Mesenchymal stem cell (in vitro differentiated cells and primary cell): ENCODE results near the gene EPB42.

Source experiments
- DNase-seq: peaks from one replicate; pipeline ENCODE4 v3.0.0-alpha.2; 2013
- H2AFZ ChIP-seq: one replicate; pipeline ENCODE4 v1.6.1; 2013; ENCODE audit warnings: low read depth, mild to moderate bottlenecking, control low read depth, inconsistent platforms, low read length, moderate library complexity
- H2AK5ac ChIP-seq: 2 replicates; pipeline ENCODE4 v1.6.1; 2013; ENCODE audit warnings: low read length, moderate library complexity, mild to moderate bottlenecking, inconsistent platforms; ENCODE audit not compliant: severe bottlenecking
- H2BK120ac ChIP-seq: one replicate; pipeline ENCODE4 v1.6.1; 2013; ENCODE audit warnings: low read depth, mild to moderate bottlenecking, inconsistent platforms, low read length, moderate library complexity
- H2BK12ac ChIP-seq, 2 experiments: one replicate each; pipeline ENCODE4 v1.6.1; 2013; ENCODE audit warnings: inconsistent platforms in 2 of 2, low read length in 2 of 2, mild to moderate bottlenecking in 2 of 2, moderate library complexity in 2 of 2, control low read depth in 1 of 2
- H2BK15ac ChIP-seq: one replicate; pipeline ENCODE4 v1.6.1; 2013; ENCODE audit warnings: mild to moderate bottlenecking, low read depth, inconsistent platforms; ENCODE audit not compliant: poor library complexity, severe bottlenecking
- H2BK5ac ChIP-seq: 2 replicates; pipeline ENCODE4 v1.6.1; 2013; ENCODE audit warnings: low read depth, mild to moderate bottlenecking, low read length, control low read depth, inconsistent platforms; ENCODE audit not compliant: poor library complexity, severe bottlenecking
- H3K14ac ChIP-seq, 2 experiments: one replicate each; pipeline ENCODE4 v1.6.1; 2013; ENCODE audit warnings: inconsistent platforms in 2 of 2, low read length in 2 of 2, control low read depth in 1 of 2, mild to moderate bottlenecking in 1 of 2, moderate library complexity in 1 of 2
- H3K18ac ChIP-seq, 2 experiments: one replicate each; pipeline ENCODE4 v1.6.1; 2013; ENCODE audit warnings: inconsistent platforms in 2 of 2, low read length in 2 of 2, control low read depth in 1 of 2, low read depth in 1 of 2, mild to moderate bottlenecking in 1 of 2
- H3K23ac ChIP-seq, 2 experiments: one replicate each; pipeline ENCODE4 v1.6.1; 2013; ENCODE audit warnings: inconsistent platforms in 2 of 2, low read length in 2 of 2, mild to moderate bottlenecking in 2 of 2, moderate library complexity in 2 of 2, control low read depth in 1 of 2
- H3K27ac ChIP-seq: 2 replicates; pipeline ENCODE4 v1.5.1; 2013; ENCODE audit warnings: mild to moderate bottlenecking, moderate library complexity, low read length, control low read depth, inconsistent platforms; ENCODE audit not compliant: poor library complexity, severe bottlenecking
- H3K27me3 ChIP-seq, 2 experiments: 2 replicates each; pipeline versions ENCODE4 v1.6.1 to v1.7.0; 2013; ENCODE audit warnings: low read length in 2 of 2, mild to moderate bottlenecking in 2 of 2, moderate library complexity in 2 of 2, control low read depth in 1 of 2, inconsistent platforms in 1 of 2; ENCODE audit not compliant: control insufficient read depth in 1 of 2, insufficient read depth in 1 of 2
- H3K36me3 ChIP-seq, 2 experiments: 2 replicates each; pipeline versions ENCODE4 v1.6.1 to v1.7.0; 2013; ENCODE audit warnings: low read length in 2 of 2, control low read depth in 1 of 2, inconsistent platforms in 1 of 2, low read depth in 1 of 2, mild to moderate bottlenecking in 1 of 2; ENCODE audit not compliant: insufficient read depth in 2 of 2, control insufficient read depth in 1 of 2
- H3K4ac ChIP-seq, 2 experiments: one replicate each; pipeline ENCODE4 v1.6.1; 2013; ENCODE audit warnings: inconsistent platforms in 2 of 2, low read length in 2 of 2, mild to moderate bottlenecking in 2 of 2, moderate library complexity in 2 of 2, control low read depth in 1 of 2, low read depth in 1 of 2
- H3K4me1 ChIP-seq: 2 replicates; pipeline ENCODE4 v1.6.1; 2013; ENCODE audit warnings: low read depth, low read length, control low read depth; ENCODE audit not compliant: control insufficient read depth, insufficient read depth
- H3K4me2 ChIP-seq: 2 replicates; pipeline ENCODE4 v1.6.1; 2013; ENCODE audit warnings: low read length, mild to moderate bottlenecking, inconsistent platforms; ENCODE audit not compliant: poor library complexity, severe bottlenecking
- H3K4me3 ChIP-seq, 2 experiments: 2 replicates each; pipeline versions ENCODE4 v1.5.1 to v1.7.0; 2013; ENCODE audit warnings: low read length in 2 of 2, mild to moderate bottlenecking in 2 of 2, control low read depth in 1 of 2, low read depth in 1 of 2; ENCODE audit not compliant: insufficient read depth in 1 of 2
- H3K79me1 ChIP-seq: replicated peaks from 2 replicates; pipeline ENCODE4 v1.6.1; 2013; ENCODE audit warnings: mild to moderate bottlenecking, control low read depth, low read length, inconsistent platforms; ENCODE audit not compliant: poor library complexity, severe bottlenecking
- H3K9ac ChIP-seq: 2 replicates; pipeline ENCODE4 v1.7.0; 2013; ENCODE audit warnings: mild to moderate bottlenecking, low read length, moderate library complexity
- H3K9me3 ChIP-seq: 2 replicates; pipeline ENCODE4 v1.7.0; 2013; ENCODE audit warnings: mild to moderate bottlenecking, low read length; ENCODE audit not compliant: control insufficient read depth
- H4K8ac ChIP-seq: one replicate; pipeline ENCODE4 v1.6.1; 2013; ENCODE audit warnings: inconsistent platforms, mild to moderate bottlenecking, low read length, moderate library complexity
- H4K91ac ChIP-seq: one replicate; pipeline ENCODE4 v1.6.1; 2013; ENCODE audit warnings: mild to moderate bottlenecking, low read length, inconsistent platforms
- WGBS: methylation state at CpG from one replicate; pipeline ENCODE4 v1.1.7; 2013; ENCODE audit warnings: mixed read lengths; 5-methylcytosine and 5-hydroxymethylcytosine counted together

Gene EPB42

GRCh38 chr15:43235536-43235935 is 14.7 kb upstream of the EPB42 start:
- no peak overlapping the region for H3K4ac ChIP-seq

GRCh38 chr15:43232289-43232874 is 11.6 kb upstream of the EPB42 start:
- Histone ChIP-seq H2AK5ac (no peak overlapping the region), H3K36me3 (no peaks in the 10 kb centered on the region), H3K9ac (no peak overlapping the region), H3K18ac (no peak overlapping the region), H3K4ac (no peak overlapping the region), H2BK5ac (no peak overlapping the region), H3K27me3 (peaks cover 33 to 34% of the 10 kb centered on the region in 2 experiments), H2BK15ac (peak overlapping the region; percentile 8), H2BK12ac (no peak overlapping the region), H3K9me3 (no peaks in the 10 kb centered on the region), H2AFZ (no peak overlapping the region), H3K27ac (no peak overlapping the region), H3K4me2 (no peak overlapping the region), H3K23ac (no peak overlapping the region), H3K14ac (no peak overlapping the region), H2BK120ac (no peak overlapping the region), H3K4me1 (no peaks in the 10 kb centered on the region), H4K8ac (no peak overlapping the region), H3K79me1 (no peaks in the 10 kb centered on the region), H3K4me3 (no peak overlapping the region), H4K91ac (no peak overlapping the region)
- DNase-seq = peak; percentile 13
- WGBS = 73% methylated on average over 2 of the region's 3 CpGs

More at GRCh38 chr15:43235536-43235935, 14.7 kb upstream of the EPB42 start:
- WGBS = 80% methylated on average over 6 of the region's 6 CpGs
- Histone ChIP-seq H3K4me3 (no peak overlapping the region), H3K4me1 (peaks cover 8% of the 10 kb centered on the region), H3K4me2 (no peak overlapping the region), H3K9ac (no peak overlapping the region), H2BK5ac (no peak overlapping the region), H2BK15ac (no peak overlapping the region), H3K14ac (no peak overlapping the region), H2AK5ac (no peak overlapping the region), H3K23ac (no peak overlapping the region), H3K9me3 (no peaks in the 10 kb centered on the region), H2AFZ (no peak overlapping the region), H3K27ac (no peak overlapping the region), H3K18ac (no peak overlapping the region), H4K8ac (no peak overlapping the region), H3K36me3 (no peaks in the 10 kb centered on the region), H2BK12ac (no peak overlapping the region), H2BK120ac (no peak overlapping the region), H4K91ac (no peak overlapping the region), H3K79me1 (no peaks in the 10 kb centered on the region), H3K27me3 (peaks cover 15 to 25% of the 10 kb centered on the region in 2 experiments)
- no peak for DNase-seq

- Histone ChIP-seq H2BK5ac (no peak overlapping the region), H3K4me2 (no peak overlapping the region), H2BK120ac (no peak overlapping the region), H3K27ac (no peak overlapping the region), H3K4ac (no peak overlapping the region), H2AFZ (no peak overlapping the region), H3K4me3 (no peak overlapping the region), H3K27me3 (peaks cover 33 to 34% of the 10 kb centered on the region in 2 experiments), H3K9me3 (no peaks in the 10 kb centered on the region), H2BK15ac (no peak overlapping the region), H3K18ac (no peak overlapping the region), H4K91ac (no peak overlapping the region), H3K36me3 (no peaks in the 10 kb centered on the region), H3K23ac (no peak overlapping the region), H4K8ac (no peak overlapping the region), H3K79me1 (no peaks in the 10 kb centered on the region), H2AK5ac (no peak overlapping the region), H2BK12ac (no peak overlapping the region), H3K4me1 (no peaks in the 10 kb centered on the region), H3K9ac (peak overlapping the region; percentile 40), H3K14ac (peak overlapping the region in 1 of 2 experiments; percentile 19)
- 37% methylated on average over 2 of the region's 2 CpGs for WGBS
- peak; percentile 77 for DNase-seq
Measured at GRCh38 chr15:43230640-43231115, 9.9 kb upstream of the EPB42 start.

GRCh38 chr15:43229977-43230376 is 9.2 kb upstream of the EPB42 start:
- no peak overlapping the region for H3K4me2 ChIP-seq
- 88% methylated on average over 5 of the region's 5 CpGs for WGBS

More at GRCh38 chr15:43229977-43230376, 9.2 kb upstream of the EPB42 start:
- Histone ChIP-seq H3K18ac (peak overlapping the region in 1 of 2 experiments; percentile 41), H3K36me3 (no peaks in the 10 kb centered on the region), H2BK120ac (no peak overlapping the region), H3K27me3 (peaks cover 31 to 33% of the 10 kb centered on the region in 2 experiments), H4K8ac (no peak overlapping the region), H2AFZ (no peak overlapping the region), H3K9ac (peak overlapping the region; percentile 3), H3K4me1 (no peaks in the 10 kb centered on the region), H2BK15ac (no peak overlapping the region), H3K4ac (peak overlapping the region in 1 of 2 experiments; percentile 17), H3K4me3 (no peak overlapping the region), H3K79me1 (no peaks in the 10 kb centered on the region), H2BK12ac (peak overlapping the region in 1 of 2 experiments; percentile 43), H2BK5ac (no peak overlapping the region), H3K9me3 (no peaks in the 10 kb centered on the region), H4K91ac (no peak overlapping the region), H3K23ac (no peak overlapping the region), H3K27ac (no peak overlapping the region), H2AK5ac (no peak overlapping the region), H3K14ac (no peak overlapping the region)
- no peak for DNase-seq
